SK-N-SH treated with all-trans-retinoic acid at 6 μM for 48 hours (cell line): Measurements from ENCODE around the gene PDCD4.

Experiments
- ATAC-seq: fragments of 200-7000 bp; cut with Tn5 transposase; 3 replicates; pipeline ENCODE4 v1.9.1; 2020; ENCODE audit warnings: mild to moderate bottlenecking, moderate library complexity
- BACH2 ChIP-seq: fragments of 250-450 bp; sonication (Bioruptor Pico); IDR thresholded peaks from 2 replicates; pipeline ENCODE4 v1.9.0; 2021; ENCODE audit warnings: mild to moderate bottlenecking, borderline replicate concordance
- CREB5 ChIP-seq: fragments of 250-450 bp; sonication (Bioruptor Pico); IDR thresholded peaks from 2 replicates; pipeline ENCODE4 v1.5.1; 2020; ENCODE audit warnings: low read depth, mild to moderate bottlenecking, moderate library complexity
- CSDC2 ChIP-seq: fragments of 250-450 bp; sonication (Bioruptor Pico); IDR thresholded peaks from 2 replicates; pipeline ENCODE4 v1.5.0; 2020; ENCODE audit warnings: mild to moderate bottlenecking, moderate library complexity
- CSRNP3 ChIP-seq: fragments of 250-450 bp; sonication (Bioruptor Pico); IDR thresholded peaks from 2 replicates; pipeline ENCODE4 v1.5.1; 2021; ENCODE audit warnings: mild to moderate bottlenecking, moderate library complexity
- ESRRG ChIP-seq: fragments of 250-450 bp; sonication (Bioruptor Pico); IDR thresholded peaks from 2 replicates; pipeline ENCODE4 v1.6.1; 2021; ENCODE audit warnings: mild to moderate bottlenecking
- GLIS3 ChIP-seq: fragments of 250-450 bp; sonication (Bioruptor Pico); IDR thresholded peaks from 2 replicates; pipeline ENCODE4 v1.5.0; 2020; ENCODE audit warnings: mild to moderate bottlenecking, moderate library complexity
- ISL1 ChIP-seq: fragments of 250-450 bp; sonication (Bioruptor Pico); IDR thresholded peaks from 2 replicates; pipeline ENCODE4 v2.1.2; 2022; ENCODE audit warnings: mild to moderate bottlenecking, moderate library complexity
- PATZ1 ChIP-seq: fragments of 250-450 bp; sonication (Bioruptor Pico); IDR thresholded peaks from 2 replicates; pipeline ENCODE4 v1.8.0; 2020; ENCODE audit warnings: mild to moderate bottlenecking, moderate library complexity, borderline replicate concordance
- POU6F1 ChIP-seq: fragments of 250-450 bp; sonication (Bioruptor Pico); IDR thresholded peaks from 2 replicates; pipeline ENCODE4 v1.8.0; 2021; ENCODE audit warnings: low read depth, mild to moderate bottlenecking, moderate library complexity, borderline replicate concordance
- PPARA ChIP-seq: fragments of 250-450 bp; sonication (Bioruptor Pico); IDR thresholded peaks from 2 replicates; pipeline ENCODE4 v1.5.0; 2020; ENCODE audit warnings: mild to moderate bottlenecking, borderline replicate concordance
- RARB ChIP-seq: fragments of 250-450 bp; sonication (Bioruptor Pico); IDR thresholded peaks from 2 replicates; pipeline ENCODE4 v1.8.0; 2021; ENCODE audit warnings: mild to moderate bottlenecking, moderate library complexity
- SNAI2 ChIP-seq: fragments of 250-450 bp; sonication (Bioruptor Pico); IDR thresholded peaks from 2 replicates; pipeline ENCODE4 v1.5.0; 2020; ENCODE audit warnings: mild to moderate bottlenecking, moderate library complexity
- TCF4 ChIP-seq: fragments of 250-450 bp; sonication (Bioruptor Pico); IDR thresholded peaks from 2 replicates; pipeline ENCODE4 v1.8.0; 2021; ENCODE audit warnings: mild to moderate bottlenecking, moderate library complexity, borderline replicate concordance
- TOX ChIP-seq: fragments of 250-450 bp; sonication (Bioruptor Pico); IDR thresholded peaks from 2 replicates; pipeline ENCODE4 v1.8.0; 2021; ENCODE audit warnings: mild to moderate bottlenecking, moderate library complexity, borderline replicate concordance
- TSHZ2 ChIP-seq: fragments of 250-450 bp; sonication (Bioruptor Pico); IDR thresholded peaks from 2 replicates; pipeline ENCODE4 v1.5.0; 2020; ENCODE audit warnings: mild to moderate bottlenecking, moderate library complexity
- ZC3H10 ChIP-seq: fragments of 250-450 bp; sonication (Bioruptor Pico); IDR thresholded peaks from 2 replicates; pipeline ENCODE4 v1.5.1; 2021; ENCODE audit warnings: mild to moderate bottlenecking, moderate library complexity
- ZFP3 ChIP-seq: fragments of 250-450 bp; sonication (Bioruptor Pico); IDR thresholded peaks from 2 replicates; pipeline ENCODE4 v1.5.0; 2020; ENCODE audit warnings: mild to moderate bottlenecking, moderate library complexity
- ZFP30 ChIP-seq: fragments of 450-650 bp; formaldehyde crosslinking; IDR thresholded peaks from 2 replicates; pipeline ENCODE4 v1.5.0; 2022; ENCODE audit warnings: mild to moderate bottlenecking, moderate library complexity
- ZNF565 ChIP-seq: fragments of 450-650 bp; formaldehyde crosslinking; conservative IDR thresholded peaks from 2 replicates; pipeline ENCODE4 v1.5.0; 2020; ENCODE audit warnings: low read depth, mild to moderate bottlenecking, moderate library complexity
- ZNF70 ChIP-seq: fragments of 450-650 bp; formaldehyde crosslinking; IDR thresholded peaks from 2 replicates; pipeline ENCODE4 v1.5.0; 2020; ENCODE audit warnings: mild to moderate bottlenecking, moderate library complexity
- ZNF8 ChIP-seq: fragments of 450-650 bp; formaldehyde crosslinking; IDR thresholded peaks from 2 replicates; pipeline ENCODE4 v1.5.0; 2020; ENCODE audit warnings: mild to moderate bottlenecking, moderate library complexity

The PDCD4 gene

GRCh38 chr10:110872145-110872983 lies 636 bp downstream of the PDCD4 start:
- no peak for TF ChIP-seq CSRNP3 (CRISPR knock-in tag)
- TF ChIP-seq TSHZ2 (CRISPR knock-in tag): 0 out of 2 replicates have a peak, but pooled peaks have one; percentile 64
- no peak for TF ChIP-seq ZNF565 (CRISPR knock-in tag)
- TF ChIP-seq PPARA: no peak
- TF ChIP-seq POU6F1 (CRISPR knock-in tag): no peak
- TF ChIP-seq CSDC2: no peak
- TF ChIP-seq TCF4 (CRISPR knock-in tag): no peak
- no peak for TF ChIP-seq ZC3H10
- TF ChIP-seq CREB5 (CRISPR knock-in tag): no peak
- no peak for TF ChIP-seq GLIS3
- no peak for TF ChIP-seq ZNF70
- 0 out of 2 replicates have a peak, but pooled peaks have one; percentile 10 for TF ChIP-seq ZFP3 (CRISPR knock-in tag)
- TF ChIP-seq BACH2 (CRISPR knock-in tag): no peak
- no peak for TF ChIP-seq SNAI2
- TF ChIP-seq RARB (CRISPR knock-in tag): no peak
- no peak for TF ChIP-seq TOX (CRISPR knock-in tag)
- TF ChIP-seq ESRRG (CRISPR knock-in tag): no peak
- no peak for TF ChIP-seq ZNF8 (CRISPR knock-in tag)
- TF ChIP-seq ISL1 (CRISPR knock-in tag): no peak
- TF ChIP-seq PATZ1 (CRISPR knock-in tag): peak; percentile 69; the same call in 1 of the 2 replicates
- ATAC-seq: peak; percentile 81

GRCh38 chr10:110872984-110873923 lies 1.5 kb downstream of the PDCD4 start:
- TF ChIP-seq ZFP30 (CRISPR knock-in tag): no peak
- 0 out of 2 replicates have a peak, but pooled peaks have one; percentile 17 for TF ChIP-seq CREB5 (CRISPR knock-in tag)
- no peak for TF ChIP-seq BACH2 (CRISPR knock-in tag)
- no peak for TF ChIP-seq ZC3H10
- ATAC-seq: no peak
